PFSK-1 (cell line): Measurements from ENCODE around the gene ACY1.

Experiments
- FOXP2 ChIP-seq: optimal IDR thresholded peaks from 2 replicates; pipeline ENCODE3; 2011; ENCODE audit warnings: borderline replicate concordance, control low read depth, inconsistent platforms; ENCODE audit not compliant: insufficient read depth; ENCODE audit errors: extremely low read length, extremely low read depth
- POLR2AphosphoS5 ChIP-seq: IDR thresholded peaks from 2 replicates; pipeline ENCODE4 v1.6.1; 2012; ENCODE audit warnings: low read depth, mild to moderate bottlenecking, control low read depth, low read length, moderate library complexity
- SIN3A ChIP-seq: IDR thresholded peaks from 2 replicates; pipeline ENCODE4 v1.6.1; 2012; ENCODE audit warnings: mild to moderate bottlenecking, low read length, moderate library complexity, borderline replicate concordance; ENCODE audit not compliant: insufficient read depth
- TAF1 ChIP-seq: IDR thresholded peaks from 2 replicates; pipeline ENCODE4 v1.6.1; 2012; ENCODE audit warnings: low read length, control low read depth, borderline replicate concordance; ENCODE audit not compliant: insufficient read depth
- TF ChIP-seq, protein P1 (sequence below), 2 experiments: IDR thresholded peaks; 2 replicates each; pipeline versions ENCODE4 v1.6.1 to v1.8.0; 2011 to 2012; ENCODE audit warnings: low read depth in 2 of 2, low read length in 2 of 2, control low read depth in 1 of 2, inconsistent platforms in 1 of 2, mild to moderate bottlenecking in 1 of 2, moderate library complexity in 1 of 2; ENCODE audit not compliant: insufficient read depth in 1 of 2

The ACY1 gene

DNA sequence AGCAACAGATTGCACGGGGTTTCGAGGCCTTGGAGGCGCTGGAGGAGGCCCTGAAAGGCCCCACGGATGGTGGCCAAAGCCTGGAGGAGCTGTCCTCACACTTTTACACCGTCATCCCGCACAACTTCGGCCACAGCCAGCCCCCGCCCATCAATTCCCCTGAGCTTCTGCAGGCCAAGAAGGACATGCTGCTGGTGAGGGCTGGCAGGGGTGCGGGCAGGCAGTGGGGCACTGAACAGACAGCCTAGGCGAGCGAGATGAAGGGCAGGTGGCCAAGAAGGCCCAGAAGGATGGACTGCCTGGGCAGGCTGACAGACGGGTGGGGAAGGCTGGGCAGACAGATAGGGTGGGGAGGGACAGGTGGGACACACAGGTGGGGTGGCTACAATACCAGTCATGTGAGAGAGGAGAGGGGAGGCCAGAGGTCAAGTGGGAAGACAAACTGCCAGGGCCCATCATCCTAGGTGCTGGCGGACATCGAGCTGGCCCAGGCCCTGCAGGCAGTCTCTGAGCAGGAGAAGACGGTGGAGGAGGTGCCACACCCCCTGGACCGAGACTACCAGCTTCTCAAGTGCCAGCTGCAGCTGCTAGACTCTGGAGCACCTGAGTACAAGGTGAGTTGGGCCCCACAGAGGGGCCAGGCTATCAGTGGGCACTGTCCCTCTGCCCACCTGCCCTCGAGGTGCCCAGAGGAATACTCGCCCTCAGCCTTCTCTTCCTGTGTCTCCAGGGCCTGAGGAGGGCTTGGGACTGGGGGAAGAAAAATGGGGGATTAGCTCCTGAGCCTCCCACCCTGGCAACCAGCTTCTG is 38.1 kb upstream of the ACY1 start:
- no peak for TF ChIP-seq TAF1
- no peak for TF ChIP-seq SIN3A
- TF ChIP-seq, protein P1, sequence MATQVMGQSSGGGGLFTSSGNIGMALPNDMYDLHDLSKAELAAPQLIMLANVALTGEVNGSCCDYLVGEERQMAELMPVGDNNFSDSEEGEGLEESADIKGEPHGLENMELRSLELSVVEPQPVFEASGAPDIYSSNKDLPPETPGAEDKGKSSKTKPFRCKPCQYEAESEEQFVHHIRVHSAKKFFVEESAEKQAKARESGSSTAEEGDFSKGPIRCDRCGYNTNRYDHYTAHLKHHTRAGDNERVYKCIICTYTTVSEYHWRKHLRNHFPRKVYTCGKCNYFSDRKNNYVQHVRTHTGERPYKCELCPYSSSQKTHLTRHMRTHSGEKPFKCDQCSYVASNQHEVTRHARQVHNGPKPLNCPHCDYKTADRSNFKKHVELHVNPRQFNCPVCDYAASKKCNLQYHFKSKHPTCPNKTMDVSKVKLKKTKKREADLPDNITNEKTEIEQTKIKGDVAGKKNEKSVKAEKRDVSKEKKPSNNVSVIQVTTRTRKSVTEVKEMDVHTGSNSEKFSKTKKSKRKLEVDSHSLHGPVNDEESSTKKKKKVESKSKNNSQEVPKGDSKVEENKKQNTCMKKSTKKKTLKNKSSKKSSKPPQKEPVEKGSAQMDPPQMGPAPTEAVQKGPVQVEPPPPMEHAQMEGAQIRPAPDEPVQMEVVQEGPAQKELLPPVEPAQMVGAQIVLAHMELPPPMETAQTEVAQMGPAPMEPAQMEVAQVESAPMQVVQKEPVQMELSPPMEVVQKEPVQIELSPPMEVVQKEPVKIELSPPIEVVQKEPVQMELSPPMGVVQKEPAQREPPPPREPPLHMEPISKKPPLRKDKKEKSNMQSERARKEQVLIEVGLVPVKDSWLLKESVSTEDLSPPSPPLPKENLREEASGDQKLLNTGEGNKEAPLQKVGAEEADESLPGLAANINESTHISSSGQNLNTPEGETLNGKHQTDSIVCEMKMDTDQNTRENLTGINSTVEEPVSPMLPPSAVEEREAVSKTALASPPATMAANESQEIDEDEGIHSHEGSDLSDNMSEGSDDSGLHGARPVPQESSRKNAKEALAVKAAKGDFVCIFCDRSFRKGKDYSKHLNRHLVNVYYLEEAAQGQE (IDR thresholded peaks at IDR 0.05; ENCODE audit: insufficient read depth in 1 of 2, low read depth in 2 of 2, low read length in 2 of 2): no peak
- TF ChIP-seq POLR2AphosphoS5: no peak
- no peak for TF ChIP-seq FOXP2

DNA sequence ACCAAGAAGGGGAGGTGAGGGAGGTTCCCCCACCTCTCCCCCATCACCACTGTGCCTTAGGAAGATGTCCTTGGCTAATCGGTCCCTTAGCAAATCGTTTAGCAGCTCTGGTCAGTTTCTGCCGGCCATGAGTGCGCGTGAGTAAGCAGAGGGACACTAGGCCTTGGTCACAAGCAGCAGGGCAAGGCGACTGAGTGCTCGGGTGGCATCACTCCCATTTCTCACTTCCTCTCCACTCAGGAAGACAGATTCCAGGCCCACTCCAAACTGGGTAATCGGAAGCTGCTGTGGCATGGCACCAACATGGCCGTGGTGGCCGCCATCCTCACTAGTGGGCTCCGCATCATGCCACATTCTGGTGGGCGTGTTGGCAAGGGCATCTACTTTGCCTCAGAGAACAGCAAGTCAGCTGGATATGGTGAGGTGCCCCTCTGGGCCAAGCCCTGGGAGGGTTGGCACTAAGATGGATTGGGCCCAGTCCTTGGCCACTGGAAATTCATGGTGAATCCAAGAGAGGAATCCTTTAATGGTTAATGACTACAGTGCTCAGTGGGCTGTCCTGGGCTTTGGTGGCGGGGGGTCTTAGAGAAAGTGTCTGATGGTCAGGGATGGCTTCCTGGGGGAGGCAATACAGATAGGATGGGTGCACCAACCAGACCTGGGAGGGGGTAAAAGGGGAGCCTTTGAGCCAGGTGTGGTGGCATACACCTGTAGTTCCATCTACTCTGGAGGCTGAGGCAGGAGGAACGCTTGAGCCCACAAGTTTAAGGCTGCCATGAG is 37.2 kb upstream of the ACY1 start:
- TF ChIP-seq SIN3A: no peak
- no peak for TF ChIP-seq FOXP2
- TF ChIP-seq, protein P1 (IDR thresholded peaks at IDR 0.05; ENCODE audit: insufficient read depth in 1 of 2, low read depth in 2 of 2, low read length in 2 of 2): no peak
- TF ChIP-seq TAF1: no peak
- no peak for TF ChIP-seq POLR2AphosphoS5

DNA sequence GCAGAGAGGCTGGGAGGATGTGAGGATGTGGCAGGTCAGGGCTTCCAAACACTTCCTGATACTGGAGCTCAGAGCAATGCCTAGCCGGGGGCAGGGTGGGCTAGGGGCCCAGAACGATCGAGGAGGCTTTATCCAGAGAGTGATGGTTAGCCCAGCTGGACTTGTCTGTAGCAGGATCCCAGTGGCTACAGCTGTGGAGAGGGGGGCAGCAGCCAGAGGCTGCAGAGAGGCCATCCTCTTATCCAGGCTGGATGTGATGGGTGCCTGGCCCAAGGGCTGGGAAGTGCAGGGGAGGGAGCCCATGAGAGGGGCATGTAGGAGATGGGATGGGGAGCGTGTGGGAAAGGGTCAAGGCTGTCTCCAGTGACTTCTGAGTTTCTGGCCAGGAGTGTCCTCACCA is 36.5 kb upstream of the ACY1 start:
- no peak for TF ChIP-seq FOXP2

DNA sequence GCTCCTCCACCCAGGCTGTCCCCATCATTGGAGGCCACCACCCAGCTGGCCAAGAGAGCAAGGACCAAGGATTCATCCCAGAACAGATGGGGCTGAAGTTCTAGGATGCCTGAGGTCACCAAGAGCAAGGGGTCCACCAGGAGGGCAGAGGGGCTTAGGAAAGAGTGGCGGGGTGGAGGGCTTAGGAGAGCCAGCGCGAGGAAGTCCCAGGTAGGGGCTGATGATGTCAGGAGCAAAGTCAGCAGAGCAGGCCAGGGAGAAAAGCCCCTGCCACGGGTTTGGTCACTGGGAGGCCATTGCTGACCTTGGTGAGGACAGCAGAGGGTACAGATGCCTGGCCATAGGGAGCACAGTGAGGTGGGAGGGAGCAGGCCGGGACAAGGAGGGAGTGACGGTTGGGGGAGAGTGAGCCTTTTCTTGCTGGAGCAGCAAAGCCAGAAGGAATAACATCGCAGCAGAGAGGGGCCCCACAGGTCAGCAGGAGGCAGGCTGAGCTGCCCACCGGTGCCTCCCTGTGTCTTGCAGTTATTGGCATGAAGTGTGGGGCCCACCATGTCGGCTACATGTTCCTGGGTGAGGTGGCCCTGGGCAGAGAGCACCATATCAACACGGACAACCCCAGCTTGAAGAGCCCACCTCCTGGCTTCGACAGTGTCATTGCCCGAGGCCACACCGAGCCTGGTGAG is 36.0 kb upstream of the ACY1 start:
- no peak for TF ChIP-seq SIN3A
- no peak for TF ChIP-seq TAF1
- TF ChIP-seq, protein P1 (IDR thresholded peaks at IDR 0.05; ENCODE audit: insufficient read depth in 1 of 2, low read depth in 2 of 2, low read length in 2 of 2): no peak
- TF ChIP-seq POLR2AphosphoS5: no peak
- no peak for TF ChIP-seq FOXP2

DNA sequence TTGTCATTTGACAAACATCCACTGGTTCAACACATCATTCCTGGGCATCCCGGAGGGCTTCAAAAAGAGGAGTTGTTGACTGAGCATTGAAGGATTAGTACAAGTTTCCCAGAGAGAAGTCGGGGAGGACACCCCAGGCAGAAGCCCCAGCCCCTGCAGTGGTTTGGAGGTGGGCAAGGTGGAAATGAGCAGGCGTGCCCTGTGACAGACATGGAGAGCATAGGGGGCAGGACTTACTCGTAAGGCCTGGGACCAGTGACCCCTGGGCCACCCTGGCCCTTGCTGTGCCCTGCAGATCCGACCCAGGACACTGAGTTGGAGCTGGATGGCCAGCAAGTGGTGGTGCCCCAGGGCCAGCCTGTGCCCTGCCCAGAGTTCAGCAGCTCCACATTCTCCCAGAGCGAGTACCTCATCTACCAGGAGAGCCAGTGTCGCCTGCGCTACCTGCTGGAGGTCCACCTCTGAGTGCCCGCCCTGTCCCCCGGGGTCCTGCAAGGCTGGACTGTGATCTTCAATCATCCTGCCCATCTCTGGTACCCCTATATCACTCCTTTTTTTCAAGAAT is 35.2 kb upstream of the ACY1 start:
- no peak for TF ChIP-seq FOXP2
- no peak for TF ChIP-seq TAF1
- TF ChIP-seq SIN3A: no peak
- TF ChIP-seq, protein P1 (IDR thresholded peaks at IDR 0.05; ENCODE audit: insufficient read depth in 1 of 2, low read depth in 2 of 2, low read length in 2 of 2): no peak
- TF ChIP-seq POLR2AphosphoS5: no peak
